Measurements from ENCODE around the gene PMP22.

The PMP22 gene

GRCh38 chr17:15265131-15265530 is at the start of gene PMP22:
Gene PMP22 (minus strand): TSS chr17:15265326. CDS start chr17:15260727, 4,599 bp downstream.
- peak within 1 kb of the TSS; percentile 0 to 52 (median 23) for H3K4me3 ChIP-seq
- H3K27ac ChIP-seq = peak within 1 kb of the TSS in 9 of 21 experiments; percentile 2 to 51 (median 34)

GRCh38 chr17:15311996-15312395 is 46.9 kb upstream of the PMP22 start:
- Histone ChIP-seq H3K27ac (no peak overlapping the region), H3K4me3 (no peak overlapping the region)

GRCh38 chr17:15309793-15310192 is 44.7 kb upstream of the PMP22 start:
- Histone ChIP-seq H3K27ac (no peak overlapping the region), H3K4me3 (no peak overlapping the region)

GRCh38 chr17:15309236-15309635 is 44.1 kb upstream of the PMP22 start:
- no peak overlapping the region for H3K4me3 ChIP-seq
- H3K27ac ChIP-seq = no peak overlapping the region

- Histone ChIP-seq H3K27ac (no peak overlapping the region), H3K4me3 (no peak overlapping the region)
Observed at GRCh38 chr17:15308758-15309157, 43.6 kb upstream of the PMP22 start.

- Histone ChIP-seq H3K27ac (no peak overlapping the region), H3K4me3 (no peak overlapping the region)
Observed at GRCh38 chr17:15307710-15308111, 42.6 kb upstream of the PMP22 start.

GRCh38 chr17:15303851-15304250 is 38.7 kb upstream of the PMP22 start:
- H3K4me3 ChIP-seq = no peak overlapping the region
- H3K27ac ChIP-seq = no peak overlapping the region

- Histone ChIP-seq H3K27ac (no peak overlapping the region), H3K4me3 (no peak overlapping the region)
Observed at GRCh38 chr17:15303268-15303667, 38.1 kb upstream of the PMP22 start.

GRCh38 chr17:15301845-15302244 is 36.7 kb upstream of the PMP22 start:
- H3K4me3 ChIP-seq = no peak overlapping the region
- no peak overlapping the region for H3K27ac ChIP-seq

- Histone ChIP-seq H3K27ac (no peak overlapping the region), H3K4me3 (no peak overlapping the region)
Observed at GRCh38 chr17:15298176-15298575, 33.0 kb upstream of the PMP22 start.

- H3K4me3 ChIP-seq = no peak overlapping the region
- H3K27ac ChIP-seq = no peak overlapping the region
Observed at GRCh38 chr17:15293558-15293957, 28.4 kb upstream of the PMP22 start.

GRCh38 chr17:15291674-15292361 is 26.7 kb upstream of the PMP22 start:
- no peak overlapping the region for H3K4me3 ChIP-seq
- H3K27ac ChIP-seq = no peak overlapping the region

- H3K4me3 ChIP-seq = no peak overlapping the region
- no peak overlapping the region for H3K27ac ChIP-seq
Observed at GRCh38 chr17:15290605-15291004, 25.5 kb upstream of the PMP22 start.

- Histone ChIP-seq H3K4me3 (no peak overlapping the region), H3K27ac (peak overlapping the region in 3 of 21 experiments; percentile 5 to 43 (median 8))
Observed at GRCh38 chr17:15289285-15290183, 24.4 kb upstream of the PMP22 start.

GRCh38 chr17:15288859-15289258 is 23.7 kb upstream of the PMP22 start:
- Histone ChIP-seq H3K27ac (peak overlapping the region in 2 of 21 experiments; percentile 5 to 43), H3K4me3 (no peak overlapping the region)

- Histone ChIP-seq H3K4me3 (no peak overlapping the region), H3K27ac (peak overlapping the region in 2 of 21 experiments; percentile 15 to 21)
Observed at GRCh38 chr17:15287538-15288267, 22.6 kb upstream of the PMP22 start.

- no peak overlapping the region for H3K4me3 ChIP-seq
- H3K27ac ChIP-seq = no peak overlapping the region
Observed at GRCh38 chr17:15285466-15285865, 20.3 kb upstream of the PMP22 start.

- Histone ChIP-seq H3K27ac (no peak overlapping the region), H3K4me3 (no peak overlapping the region)
Observed at GRCh38 chr17:15284537-15284936, 19.4 kb upstream of the PMP22 start.

GRCh38 chr17:15284107-15284506 is 19.0 kb upstream of the PMP22 start:
- no peak overlapping the region for H3K27ac ChIP-seq

GRCh38 chr17:15281909-15282308 is 16.8 kb upstream of the PMP22 start:
- H3K4me3 ChIP-seq = no peak overlapping the region

More at GRCh38 chr17:15284107-15284506, 19.0 kb upstream of the PMP22 start:
- no peak overlapping the region for H3K4me3 ChIP-seq

More at GRCh38 chr17:15281909-15282308, 16.8 kb upstream of the PMP22 start:
- no peak overlapping the region for H3K27ac ChIP-seq

Measured in skin epidermis (tissue), 12 donors.